Measurements from ENCODE around the gene AKR1C8.

DNA sequence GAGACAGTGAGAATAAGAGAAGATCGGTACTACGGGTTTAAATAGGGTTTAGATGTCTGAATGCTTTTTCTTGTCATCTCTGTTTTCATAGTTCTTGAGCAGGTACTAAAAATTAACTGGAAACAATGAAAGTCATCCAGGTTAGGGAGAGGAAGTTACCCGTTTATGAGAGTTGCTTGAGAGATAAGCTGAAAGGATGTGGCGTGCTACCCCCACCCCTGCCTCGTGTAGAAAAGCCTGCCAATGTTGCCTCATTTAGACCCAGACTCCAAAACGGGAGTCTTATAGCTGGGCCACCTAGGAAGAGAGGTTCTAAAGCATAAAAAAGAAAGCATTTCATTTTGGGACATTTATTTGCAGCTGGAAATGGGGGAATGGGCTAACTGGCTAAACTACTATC, 21.8 kb upstream of the AKR1C8 start:
- TF ChIP-seq, protein P1, sequence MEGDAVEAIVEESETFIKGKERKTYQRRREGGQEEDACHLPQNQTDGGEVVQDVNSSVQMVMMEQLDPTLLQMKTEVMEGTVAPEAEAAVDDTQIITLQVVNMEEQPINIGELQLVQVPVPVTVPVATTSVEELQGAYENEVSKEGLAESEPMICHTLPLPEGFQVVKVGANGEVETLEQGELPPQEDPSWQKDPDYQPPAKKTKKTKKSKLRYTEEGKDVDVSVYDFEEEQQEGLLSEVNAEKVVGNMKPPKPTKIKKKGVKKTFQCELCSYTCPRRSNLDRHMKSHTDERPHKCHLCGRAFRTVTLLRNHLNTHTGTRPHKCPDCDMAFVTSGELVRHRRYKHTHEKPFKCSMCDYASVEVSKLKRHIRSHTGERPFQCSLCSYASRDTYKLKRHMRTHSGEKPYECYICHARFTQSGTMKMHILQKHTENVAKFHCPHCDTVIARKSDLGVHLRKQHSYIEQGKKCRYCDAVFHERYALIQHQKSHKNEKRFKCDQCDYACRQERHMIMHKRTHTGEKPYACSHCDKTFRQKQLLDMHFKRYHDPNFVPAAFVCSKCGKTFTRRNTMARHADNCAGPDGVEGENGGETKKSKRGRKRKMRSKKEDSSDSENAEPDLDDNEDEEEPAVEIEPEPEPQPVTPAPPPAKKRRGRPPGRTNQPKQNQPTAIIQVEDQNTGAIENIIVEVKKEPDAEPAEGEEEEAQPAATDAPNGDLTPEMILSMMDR (IDR thresholded peaks at IDR 0.05) = no peak
- no peak for TF ChIP-seq POLR2A (IDR thresholded peaks at IDR 0.05)
